Adipose tissue (tissue), 3 donors: Measurements from ENCODE around the gene TMEM134. TPM values are rescaled to one million over a fixed set of nuclear protein-coding genes. Genes with fewer than 3 reads are reported as not detected.
"Not testable (repeated sequence)": the region's sequence is repeated elsewhere in the genome, so short reads cannot be mapped to it uniquely, and the experiment has no call there.

ENCODE experiments used
- H3K27ac ChIP-seq: one replicate; pipeline ENCODE4 v1.5.1; 2013; ENCODE audit warnings: low read depth, low read length
- WGBS, 3 donors: extraction: QIAGEN DNeasy Blood & Tissue Kit; methylation state at CpG; one replicate each; pipeline ENCODE4 v1.1.7; 2013; 5-methylcytosine and 5-hydroxymethylcytosine counted together
- polyA plus RNA-seq, 3 donors: library from polyadenylated mRNA; stranded (reverse); fragments of 200-250 nt; gene quantifications; one replicate each; pipeline ENCODE4 v1.2.3, GENCODE V29; 2013
- donor health status: healthy with polysubstance abuse.
- donor health status: Bipolar disorder and iron deficiency.
- donor health status: healthy.

The TMEM134 gene
- polyA plus RNA-seq, 3 donors, result 42.6 to 117 (median 104) TPM

GRCh38 chr11:67466962-67467771, 1.9 kb downstream of the TMEM134 start:
- 38 to 82% (median 71%) methylated on average over 11 of the region's 11 CpGs for WGBS, 3 donors
- no peak overlapping the region for H3K27ac ChIP-seq

DNA sequence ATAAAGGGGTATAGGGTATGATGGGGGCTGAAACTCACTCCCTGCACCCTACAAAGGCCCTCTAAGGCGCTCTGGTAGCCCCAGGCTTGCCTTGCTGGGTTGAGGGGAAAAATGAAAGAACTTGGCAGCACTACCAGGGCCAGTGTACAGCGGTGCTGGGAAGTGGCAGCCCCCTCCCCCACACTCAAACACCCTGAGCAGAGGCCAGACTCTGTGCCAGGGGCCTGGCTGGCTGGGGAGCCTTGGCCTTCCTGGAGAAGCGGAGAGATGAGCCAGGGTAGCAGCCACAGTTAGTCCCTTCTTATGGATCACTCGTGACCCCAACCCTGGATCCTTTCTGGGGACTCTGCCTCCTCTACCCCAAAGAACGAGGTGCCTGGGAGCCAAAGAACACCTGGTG, 2.7 kb downstream of the TMEM134 start:
- no peak overlapping the region for H3K27ac ChIP-seq
- WGBS, 3 donors, result 72 to 88% (median 81%) methylated on average over 5 of the region's 5 CpGs

DNA sequence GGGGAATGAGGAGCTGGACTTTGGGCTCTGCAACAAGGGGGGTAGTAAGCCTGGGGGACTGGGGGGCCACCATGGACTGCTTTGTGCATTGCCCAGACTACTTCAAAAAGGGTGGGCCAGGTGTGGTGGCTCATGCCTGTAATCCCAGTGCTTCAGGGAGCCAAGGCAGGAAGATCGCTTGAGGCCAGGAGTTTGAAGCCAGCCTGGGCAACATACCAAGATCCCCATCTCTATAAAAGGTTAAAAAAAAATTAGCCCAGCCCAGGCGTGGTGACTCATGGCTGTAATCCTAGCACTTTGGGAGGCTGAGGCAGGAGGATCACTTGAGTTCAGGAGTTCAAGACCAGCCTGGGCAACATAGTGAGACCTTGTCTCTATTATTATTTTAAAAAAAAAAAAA, 3.5 kb downstream of the TMEM134 start:
- not testable (repeated sequence) for H3K27ac ChIP-seq
- 48 to 76% (median 63%) methylated on average over 2 of the region's 2 CpGs for WGBS, 3 donors

DNA sequence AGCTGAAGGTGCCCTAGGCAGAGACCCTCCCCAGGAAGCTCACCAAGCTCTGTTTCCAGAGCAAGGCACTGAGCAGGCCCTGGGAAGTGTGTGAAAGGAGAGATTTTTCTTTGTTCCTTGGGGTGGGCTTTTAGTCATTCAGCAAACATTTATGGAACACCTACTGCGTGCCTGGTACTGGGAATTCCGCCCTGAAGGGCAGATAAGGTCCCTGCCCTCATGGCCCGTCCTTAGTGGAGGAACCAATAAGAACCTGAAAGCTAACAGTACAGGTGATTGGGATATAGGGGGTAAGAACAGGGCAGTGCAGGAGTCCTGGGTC, 3.9 kb downstream of the TMEM134 start:
- WGBS, 3 donors, result 34 to 79% (median 73%) methylated on average over 3 of the region's 3 CpGs
- H3K27ac ChIP-seq, result no peak overlapping the region

GRCh38 chr11:67464411-67465188, 4.5 kb downstream of the TMEM134 start:
- WGBS, 3 donors, result 16 to 22% (median 20%) methylated on average over 42 to 56 of the region's 56 CpGs
- H3K27ac ChIP-seq, result no peak overlapping the region

- 68 to 77% (median 71%) methylated on average over 20 of the region's 20 CpGs for WGBS, 3 donors
- H3K27ac ChIP-seq, result no peak overlapping the region
Observed at GRCh38 chr11:67463680-67464410, 5.2 kb downstream of the TMEM134 start.

DNA sequence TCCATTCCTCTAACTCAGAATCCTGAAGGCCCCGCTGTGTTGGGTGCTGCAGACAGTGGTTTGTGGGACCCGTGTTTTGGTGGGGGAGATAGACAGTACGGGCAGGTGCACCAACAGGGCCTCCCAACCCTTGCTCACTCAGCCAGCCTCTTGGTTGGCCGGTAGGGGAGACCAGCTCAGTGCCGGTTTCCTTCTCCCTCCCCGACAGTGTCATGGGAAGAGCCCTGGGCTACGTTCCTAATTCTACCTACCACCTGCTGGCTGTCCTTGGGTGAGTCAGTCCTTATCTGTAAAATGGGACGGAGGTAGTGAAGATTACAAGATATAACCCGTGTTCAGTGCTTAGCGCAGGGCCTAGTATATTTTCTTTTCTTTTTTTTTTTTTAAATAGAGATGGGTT, 5.9 kb downstream of the TMEM134 start:
- H3K27ac ChIP-seq, result no peak overlapping the region
- 69 to 95% (median 91%) methylated on average over 10 of the region's 10 CpGs for WGBS, 3 donors

GRCh38 chr11:67458266-67458665, 10.8 kb downstream of the TMEM134 start:
- H3K27ac ChIP-seq, result no peak overlapping the region
- 85 to 91% (median 87%) methylated on average over 17 to 19 of the region's 19 CpGs for WGBS, 3 donors

GRCh38 chr11:67457453-67457852, 11.6 kb downstream of the TMEM134 start:
- H3K27ac ChIP-seq, result no peak overlapping the region
- 91 to 92% (median 92%) methylated on average over 12 of the region's 12 CpGs for WGBS, 3 donors

DNA sequence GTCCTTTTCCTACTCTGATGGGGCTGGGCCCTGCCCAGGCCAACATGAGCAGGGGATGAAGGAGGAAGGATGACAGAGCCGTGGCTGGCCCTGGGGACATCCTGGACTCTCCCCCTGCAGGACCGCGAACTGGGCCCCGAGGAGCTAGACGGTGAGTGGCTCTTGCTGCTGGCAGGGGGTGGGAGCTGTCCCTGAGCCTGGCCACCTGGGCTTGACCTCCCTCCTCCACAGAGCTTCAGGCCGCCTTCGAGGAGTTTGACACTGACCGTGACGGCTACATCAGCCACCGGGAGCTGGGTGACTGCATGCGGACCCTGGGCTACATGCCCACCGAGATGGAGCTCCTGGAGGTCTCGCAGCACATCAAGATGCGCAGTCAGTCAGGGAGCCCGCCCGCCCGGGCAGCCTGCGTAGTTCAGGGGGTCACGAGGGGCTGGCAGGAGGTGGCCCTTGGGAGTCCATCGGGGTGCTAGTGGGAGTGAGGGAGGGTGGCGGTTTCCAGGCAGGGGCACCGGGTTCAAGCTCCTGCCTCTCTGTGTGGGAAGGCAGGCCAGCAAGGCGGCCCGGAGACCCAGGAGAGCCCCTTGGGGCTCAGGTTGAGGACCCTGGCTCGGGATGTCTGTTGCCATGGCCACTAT, 12.9 kb downstream of the TMEM134 start:
- 83 to 84% (median 83%) methylated on average over 24 to 25 of the region's 25 CpGs for WGBS, 3 donors
- H3K27ac ChIP-seq, result no peak overlapping the region

DNA sequence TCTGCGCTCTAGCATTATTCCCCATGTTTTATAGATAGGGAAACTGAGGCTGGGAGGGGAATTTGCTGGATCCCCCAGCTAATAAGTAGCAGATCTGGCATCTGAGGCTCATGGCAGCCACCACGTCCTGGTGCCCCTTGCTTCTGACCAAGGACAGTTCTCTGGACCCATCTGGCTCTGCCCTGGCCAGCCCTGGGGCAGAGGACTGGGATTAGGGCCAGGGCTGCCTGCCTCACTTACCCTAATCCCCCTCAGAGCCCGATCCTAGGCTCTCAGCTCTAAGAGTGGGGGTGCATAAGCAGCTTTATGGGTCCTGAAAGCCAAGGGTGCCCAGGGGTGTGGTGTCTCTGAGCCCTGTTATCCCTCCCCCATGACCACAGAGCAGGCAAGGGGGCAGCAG, 14.0 kb downstream of the TMEM134 start, which contains the start of gene CABP4:
Gene CABP4, plus strand, starts transcription at position 301 of the 400 bp plus-strand sequence. Its CDS starts 70 bp downstream, at position 371.
- WGBS, 3 donors, result 91 to 95% (median 94%) methylated on average over 3 of the region's 3 CpGs
- no peak within 1 kb of the TSS for H3K27ac ChIP-seq

DNA sequence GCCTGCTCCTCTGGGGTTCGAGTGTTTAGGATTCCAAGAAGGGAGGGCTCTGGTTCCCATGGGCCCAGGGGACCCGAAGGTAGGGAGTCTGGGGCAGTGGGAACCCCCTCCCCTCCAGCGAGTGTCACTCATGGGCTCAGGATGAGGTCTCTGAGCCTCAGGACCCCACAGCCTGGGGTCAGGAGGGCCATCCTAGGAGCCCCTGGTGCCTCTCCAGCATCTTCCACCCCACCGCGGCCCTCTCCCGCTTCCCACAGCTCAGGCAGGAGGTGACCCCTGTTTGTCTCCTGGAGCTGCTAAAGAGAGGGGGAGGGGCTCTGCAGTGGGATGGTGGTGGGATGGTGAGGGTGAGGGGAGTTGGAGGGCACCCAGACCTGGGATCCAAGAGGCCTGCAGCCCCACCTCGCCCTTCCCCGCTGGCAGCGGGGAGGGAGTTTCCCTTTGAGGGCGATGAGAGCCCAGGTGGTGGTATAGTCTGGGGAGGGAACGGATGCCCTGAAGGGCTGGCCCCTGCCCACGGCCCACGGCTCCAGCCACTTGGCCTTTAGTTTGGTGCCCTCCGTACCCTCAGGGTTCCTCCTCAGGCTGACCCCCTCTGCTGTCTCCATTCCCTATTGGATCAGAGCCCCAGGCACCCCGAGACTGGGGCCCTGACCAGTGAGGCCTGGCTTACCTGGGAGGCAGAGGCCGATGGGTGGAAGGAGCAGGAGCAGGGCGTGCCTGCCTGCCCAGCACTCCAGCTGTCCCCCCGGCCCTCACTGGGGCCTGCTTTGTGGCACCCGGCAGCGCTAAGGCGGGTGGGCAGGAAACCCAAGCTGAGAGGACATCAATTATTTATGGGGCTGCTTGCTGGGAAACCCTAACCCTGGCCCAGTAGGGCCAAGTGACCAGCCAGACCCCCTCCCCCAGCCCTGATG, 15.0 kb downstream of the TMEM134 start:
- 87 to 92% (median 87%) methylated on average over 18 to 21 of the region's 21 CpGs for WGBS, 3 donors

GRCh38 chr11:67452141-67452952, 16.7 kb downstream of the TMEM134 start, which contains the start of gene GPR152:
GPR152 (minus strand) TSS chr11:67452729; CDS start chr11:67452724, 5 bp downstream.
- no peak within 1 kb of the TSS for H3K27ac ChIP-seq
- 72 to 82% (median 77%) methylated on average over 33 of the region's 33 CpGs for WGBS, 3 donors

More for the DNA sequence above, 15.0 kb downstream of the TMEM134 start:
- no peak overlapping the region for H3K27ac ChIP-seq

DNA sequence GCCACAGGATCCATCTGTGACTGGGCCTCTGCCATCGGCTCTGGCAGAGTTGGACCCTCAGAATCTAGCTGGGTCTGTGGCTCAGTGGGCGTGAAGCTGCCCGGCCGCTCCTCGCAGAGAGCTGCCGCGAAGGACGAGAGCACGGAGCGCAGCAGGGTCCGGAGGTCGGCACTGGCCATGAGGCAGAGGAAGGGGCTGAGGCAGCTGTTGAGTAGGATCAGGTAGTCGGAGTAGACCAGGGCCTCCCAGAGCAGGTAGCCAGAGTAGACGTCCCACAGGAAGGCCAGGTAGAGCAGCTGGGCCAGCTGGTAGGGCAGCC, 17.4 kb downstream of the TMEM134 start:
- WGBS, 3 donors, result 91 to 94% (median 94%) methylated on average over 14 of the region's 14 CpGs
- H3K27ac ChIP-seq, result no peak overlapping the region

- H3K27ac ChIP-seq, result no peak overlapping the region
- WGBS, 3 donors, result 93% methylated on average over 25 of the region's 25 CpGs
Observed at GRCh38 chr11:67450796-67451657, 18.0 kb downstream of the TMEM134 start.
